ENCODE measurements around the gene NPFFR2. TPM values are rescaled to one million over a fixed set of nuclear protein-coding genes. Genes with fewer than 3 reads are reported as not detected.
"Not testable (repeated sequence)": the region's sequence is repeated elsewhere in the genome, so short reads cannot be mapped to it uniquely, and the experiment has no call there.

Gene NPFFR2
- total RNA-seq (2014; rRNA removed; shearing (Covaris generic)), result not detected in 2 replicates
- polyA plus RNA-seq (2014; cell fraction: nucleus; rRNA removed), result not detected in 2 replicates

GRCh38 chr4:72031868-72032608 lies at the start of gene NPFFR2:
Gene NPFFR2 (plus strand): TSS chr4:72032000. CDS start chr4:72128592, 96,592 bp downstream.
- DNase-seq (ENCODE audit: extremely low read depth, low read depth), result no peak

DNA sequence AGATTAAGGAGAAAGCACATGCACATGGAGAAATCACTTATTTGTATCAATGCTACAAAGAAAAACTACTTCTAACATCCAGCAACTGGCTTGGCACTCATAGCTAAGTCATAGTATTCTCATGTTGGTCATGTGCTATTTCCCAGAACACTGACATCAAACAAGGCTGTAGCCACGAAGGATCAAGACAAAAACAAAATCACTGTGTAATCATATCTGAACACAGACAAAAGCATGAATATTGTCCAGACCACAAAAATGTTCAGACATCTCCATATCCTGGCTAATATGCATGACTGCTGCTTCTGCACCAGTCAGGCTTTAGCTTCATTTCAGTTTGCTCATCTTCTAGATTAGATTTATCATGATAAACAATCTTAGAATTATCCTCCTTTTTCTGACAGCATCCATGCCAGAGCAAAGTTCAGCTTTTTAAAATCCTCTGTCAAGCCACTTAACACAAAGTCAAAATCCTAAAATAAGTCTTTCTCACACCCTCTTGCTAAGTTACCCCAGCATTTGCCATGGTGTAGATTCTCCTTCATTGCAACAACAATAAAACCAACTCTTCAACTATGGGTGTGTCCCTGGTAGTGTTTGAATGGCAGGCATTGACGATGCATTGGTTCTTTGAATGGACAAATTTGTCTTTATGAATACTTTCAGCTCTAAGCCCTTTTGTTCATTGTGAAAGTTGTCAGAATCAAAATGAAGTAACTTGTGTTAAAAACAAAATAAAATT lies 39.1 kb upstream of the NPFFR2 start:
- DNase-seq (ENCODE audit: extremely low read depth, low read depth), result no peak

DNA sequence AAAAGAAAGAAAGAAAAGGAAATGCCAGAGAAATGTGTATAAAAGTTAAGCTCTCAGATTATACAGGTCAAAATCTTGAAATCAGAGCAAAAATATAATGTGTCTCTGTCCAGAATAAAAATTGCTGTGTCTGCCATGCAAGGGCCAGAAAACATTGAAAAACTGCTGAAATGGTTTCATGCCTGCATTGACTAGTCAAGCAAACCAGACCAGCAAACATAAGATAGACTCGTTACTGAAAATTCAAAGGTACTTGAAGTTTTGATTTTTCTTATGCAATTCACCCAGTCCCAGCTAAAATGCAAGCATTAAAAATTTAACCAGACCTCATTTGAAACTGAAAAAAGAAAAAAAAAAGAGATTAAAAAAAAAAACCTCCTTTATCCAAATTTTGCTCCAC lies 37.2 kb upstream of the NPFFR2 start:
- no peak for DNase-seq (ENCODE audit: extremely low read depth, low read depth)

GRCh38 chr4:71995297-71995696 lies 36.5 kb upstream of the NPFFR2 start:
- no peak for DNase-seq (ENCODE audit: extremely low read depth, low read depth)

DNA sequence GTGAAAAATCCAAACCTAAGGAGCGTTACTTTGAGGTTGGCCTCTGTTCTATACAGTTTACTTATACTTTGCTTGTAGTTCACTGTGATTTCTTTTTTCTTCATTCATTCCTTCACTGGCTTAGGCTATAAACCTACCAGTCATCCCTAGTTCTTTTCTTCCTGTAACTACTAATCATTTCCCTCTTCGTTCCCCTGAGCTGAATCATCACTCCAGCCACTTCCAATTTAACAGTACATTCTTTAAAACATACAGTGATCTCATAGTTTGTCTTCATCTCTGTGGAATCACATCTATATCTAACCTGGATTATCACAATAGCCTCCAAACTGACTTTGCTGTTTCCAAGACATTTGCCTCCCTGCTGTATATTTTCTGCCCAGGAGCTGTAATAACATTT lies 25.2 kb upstream of the NPFFR2 start:
- DNase-seq (ENCODE audit: extremely low read depth, low read depth), result no peak

- DNase-seq (ENCODE audit: extremely low read depth, low read depth), result no peak
These were observed 19.9 kb upstream of the NPFFR2 start for GRCh38 chr4:72011906-72012305.

- no peak for DNase-seq (ENCODE audit: extremely low read depth, low read depth)
These were observed 15.8 kb upstream of the NPFFR2 start for GRCh38 chr4:72016011-72016410.

- DNase-seq (ENCODE audit: extremely low read depth, low read depth), result no peak
These were observed 12.1 kb upstream of the NPFFR2 start for GRCh38 chr4:72019688-72020087.

- no peak for DNase-seq (ENCODE audit: extremely low read depth, low read depth)
These were observed 9.2 kb upstream of the NPFFR2 start for GRCh38 chr4:72022553-72022952.

DNA sequence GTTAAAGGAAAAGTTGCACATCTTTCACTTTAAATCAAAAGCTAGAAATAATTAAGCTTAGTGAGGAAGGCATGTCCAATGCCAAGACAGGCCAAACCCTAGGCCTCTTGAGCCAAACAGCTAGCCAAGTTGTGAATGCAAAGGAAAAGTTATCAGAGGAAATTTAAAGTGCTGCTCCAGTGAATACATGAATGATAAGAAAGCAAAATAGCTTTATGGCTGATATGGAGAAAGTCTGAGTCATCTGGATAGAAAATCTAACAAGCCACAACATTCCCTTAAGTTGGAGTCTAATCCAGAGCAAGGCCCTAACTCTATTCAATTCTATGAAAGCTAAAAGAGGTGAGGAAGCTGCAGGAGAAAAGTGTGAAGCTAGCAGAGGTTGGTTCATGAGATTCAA lies 23.8 kb downstream of the NPFFR2 start:
- DNase-seq (ENCODE audit: extremely low read depth, low read depth), result no peak

DNA sequence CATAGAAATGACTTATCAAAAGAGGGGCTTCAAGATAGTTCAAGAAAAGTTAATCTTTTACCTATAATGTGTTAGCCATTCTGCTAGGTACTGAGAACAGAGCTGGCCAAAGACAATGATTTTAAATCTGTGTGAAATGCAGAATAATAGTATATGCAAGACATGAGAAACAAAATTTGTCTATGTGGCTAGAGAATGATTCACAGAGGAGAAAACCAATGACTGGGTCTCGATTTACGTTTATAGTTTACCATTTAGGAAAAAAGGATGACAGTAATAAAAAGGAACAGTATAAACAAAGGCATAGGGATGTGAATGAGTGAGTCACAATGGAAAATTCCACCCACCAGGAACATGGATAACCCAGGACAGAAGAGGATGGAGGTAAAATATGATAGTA lies 31.9 kb downstream of the NPFFR2 start:
- DNase-seq (ENCODE audit: extremely low read depth, low read depth), result no peak

- DNase-seq (ENCODE audit: extremely low read depth, low read depth), result no peak
These were observed 35.3 kb downstream of the NPFFR2 start for GRCh38 chr4:72067051-72067450.

DNA sequence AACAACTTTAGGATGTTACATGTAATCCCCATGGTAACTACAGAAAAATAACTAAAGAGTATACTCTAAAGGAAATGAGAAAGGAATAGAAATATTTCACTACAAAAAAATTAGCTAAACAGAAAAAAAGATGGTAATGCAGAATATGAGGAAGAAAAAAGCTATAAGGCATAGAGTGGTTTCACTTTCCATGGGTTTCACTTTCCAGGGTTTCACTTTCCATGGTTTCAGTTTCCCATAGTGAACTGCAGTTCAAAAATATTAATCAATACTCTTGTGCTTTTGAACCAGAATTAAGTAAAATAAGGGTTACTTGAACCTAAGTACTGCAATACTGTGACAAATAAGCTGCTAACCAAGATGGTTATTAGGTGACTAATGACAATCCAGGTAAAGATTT lies 42.0 kb downstream of the NPFFR2 start:
- DNase-seq (ENCODE audit: extremely low read depth, low read depth), result no peak

- no peak for DNase-seq (ENCODE audit: extremely low read depth, low read depth)
These were observed 44.8 kb downstream of the NPFFR2 start for GRCh38 chr4:72076562-72076961.

DNA sequence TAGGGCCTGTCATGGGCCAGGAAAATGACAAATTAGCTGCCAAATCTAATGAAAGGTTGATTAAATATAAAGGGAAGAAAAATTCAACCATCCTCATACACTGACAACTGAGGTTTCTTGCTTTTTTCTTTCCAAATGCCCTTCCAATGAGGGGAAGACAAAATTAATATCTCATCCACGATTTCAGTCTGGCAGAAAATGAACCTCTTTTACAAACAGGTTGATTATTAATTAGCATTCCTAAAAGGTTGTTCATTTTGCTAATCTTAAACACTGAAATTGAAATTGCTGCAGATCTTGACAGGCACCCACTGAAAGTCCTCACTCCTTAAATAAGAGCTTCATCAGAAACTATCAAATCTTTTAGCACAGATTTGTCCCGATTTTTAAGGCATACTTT lies 45.5 kb downstream of the NPFFR2 start:
- DNase-seq (ENCODE audit: extremely low read depth, low read depth), result no peak

DNA sequence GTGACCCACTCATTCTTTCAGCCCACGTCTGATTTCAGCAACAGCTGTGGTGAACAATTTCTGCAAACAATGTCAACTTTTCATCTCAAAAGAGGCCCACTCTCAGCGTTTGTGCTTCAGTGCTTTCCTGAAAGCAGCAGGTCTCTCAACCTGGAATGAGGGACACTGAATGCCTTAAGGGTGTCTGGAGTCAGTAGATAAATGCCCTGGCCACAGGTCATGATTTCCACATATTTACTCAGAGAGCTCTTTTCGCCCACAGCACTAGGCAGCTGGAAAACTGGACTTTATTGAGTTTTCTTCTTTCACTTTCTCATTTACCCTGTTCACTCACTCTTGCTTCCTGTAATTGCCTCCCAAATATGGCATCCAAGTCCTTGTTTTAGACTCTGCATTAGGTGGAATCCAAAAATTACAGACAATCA lies 52.8 kb downstream of the NPFFR2 start:
- no peak for DNase-seq (ENCODE audit: extremely low read depth, low read depth)

- not testable (repeated sequence) for DNase-seq (ENCODE audit: extremely low read depth, low read depth)
These were observed 58.8 kb downstream of the NPFFR2 start for GRCh38 chr4:72090606-72091005.

DNA sequence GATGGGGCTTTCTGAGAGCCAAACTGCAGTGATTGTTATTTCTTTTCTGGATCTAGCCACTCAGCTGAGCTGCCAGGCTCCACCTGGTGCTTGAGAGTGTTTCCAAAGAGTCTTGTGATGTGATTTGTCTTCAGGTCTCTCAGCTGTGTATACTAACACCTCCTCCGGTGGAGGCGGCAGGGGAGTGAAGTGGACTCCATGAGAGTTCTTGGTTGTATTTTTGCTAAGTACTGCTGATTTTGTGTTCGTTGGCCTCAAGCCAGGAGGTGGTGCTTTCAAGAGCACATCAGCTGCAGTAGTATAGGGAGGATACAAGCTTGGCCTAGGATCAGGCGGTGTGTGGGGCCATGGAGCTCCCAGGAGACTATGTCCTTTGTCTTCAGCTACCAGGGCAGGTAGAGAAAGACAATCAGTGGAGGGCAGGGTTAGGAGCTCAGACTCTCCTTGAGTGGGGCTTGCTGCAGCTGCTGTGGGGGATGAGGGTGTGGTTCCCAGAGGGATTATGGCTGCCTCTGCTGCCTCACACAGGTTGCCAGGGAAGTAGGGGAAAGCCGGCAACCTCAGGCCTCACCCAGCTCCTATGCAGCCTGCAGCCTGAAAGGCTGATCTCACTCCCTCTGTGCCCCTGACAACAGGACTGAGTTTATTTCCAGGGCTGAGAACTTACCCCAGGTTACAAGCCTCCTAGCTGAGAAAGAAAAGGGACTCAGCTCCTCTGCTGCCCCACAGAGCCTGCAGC lies 62.4 kb downstream of the NPFFR2 start:
- DNase-seq (ENCODE audit: extremely low read depth, low read depth), result no peak

GRCh38 chr4:72107456-72107855 lies 75.7 kb downstream of the NPFFR2 start:
- DNase-seq (ENCODE audit: extremely low read depth, low read depth), result no peak

- DNase-seq (ENCODE audit: extremely low read depth, low read depth), result no peak
These were observed 77.6 kb downstream of the NPFFR2 start for GRCh38 chr4:72109364-72109763.

- no peak for DNase-seq (ENCODE audit: extremely low read depth, low read depth)
These were observed 78.2 kb downstream of the NPFFR2 start for GRCh38 chr4:72109959-72110497.
